HepG2 (cell line): ENCODE measurements around the gene GMEB2. TPM values are rescaled to one million over a fixed set of nuclear protein-coding genes. Genes with fewer than 3 reads are reported as not detected.

Source experiments
- ATAC-seq: fragments of 200-7000 bp; cut with Tn5 transposase; 3 replicates; pipeline ENCODE4 v1.9.1; 2020; ENCODE audit warnings: mild to moderate bottlenecking, moderate library complexity
- BruUV-seq: library from RNA; stranded (reverse); fragments of 400-500 nt; replicated peaks from 2 replicates; lab custom pipeline; 2021; lab: Mats Ljungman, UMichigan
- CTCF ChIA-PET: fragments of 300-600 bp; formaldehyde crosslinking; extraction: SDS; loops from one replicate; lab custom pipeline; 2021; ENCODE audit warnings: low total read pairs, inconsistent platforms, low intra/inter-chr PET ratio; lab: Yijun Ruan, JAX
- POLR2A ChIA-PET: fragments of 350-600 bp; sonication (Branson Sonifier 250); formaldehyde crosslinking; loops from one replicate; lab custom pipeline; 2020; ENCODE audit warnings: antibody characterized with exemption, inconsistent platforms; lab: Yijun Ruan, JAX
- DNase-seq: peaks from one replicate; pipeline ENCODE4 v3.0.0-alpha.2; 2015; ENCODE audit warnings: low spot score
- FAIRE-seq: peaks from 3 replicates; lab custom pipeline; 2011; peaks lifted over from hg19 to GRCh38; lab: Jason Lieb, UNC
- H2AFZ ChIP-seq: one replicate; pipeline ENCODE4 v1.6.1; 2011; ENCODE audit warnings: low read length, inconsistent platforms
- H3K27ac ChIP-seq: fragments of 300-600 bp; 3 replicates; pipeline ENCODE4 v1.8.0; 2011; ENCODE audit warnings: mixed run types, mild to moderate bottlenecking, mixed read lengths, low read length, inconsistent platforms; ENCODE audit not compliant: insufficient read depth; ENCODE audit errors: extremely low read length
- H3K27me3 ChIP-seq, 2 experiments: fragments of 200-600 bp in 1 of 2; 2 replicates in 1 of 2; 3 replicates in 1 of 2; pipeline versions ENCODE4 v1.6.0 to v1.8.0; 2011; ENCODE audit warnings: low read length in 2 of 2, mild to moderate bottlenecking in 2 of 2, moderate library complexity in 2 of 2, inconsistent platforms in 1 of 2; ENCODE audit not compliant: insufficient read depth in 2 of 2, control insufficient read depth in 1 of 2
- H3K36me3 ChIP-seq, 2 experiments: fragments of 200-600 bp in 1 of 2; replicated peaks in 1 of 2; 2 replicates in 1 of 2; 3 replicates in 1 of 2; pipeline versions ENCODE4 v1.5.1 to v1.8.0; 2011; ENCODE audit warnings: low read length in 2 of 2, inconsistent platforms in 1 of 2; ENCODE audit not compliant: insufficient read depth in 2 of 2, control insufficient read depth in 1 of 2
- H3K4me1 ChIP-seq: 2 replicates; pipeline ENCODE4 v1.5.1; 2012; ENCODE audit warnings: low read length, inconsistent platforms; ENCODE audit not compliant: insufficient read depth
- H3K4me2 ChIP-seq: 2 replicates; pipeline ENCODE4 v1.6.0; 2011; ENCODE audit warnings: low read depth, low read length, inconsistent platforms
- H3K4me3 ChIP-seq, 3 experiments: fragments of 200-600 bp in 1 of 3; sonication (generic), shearing (Covaris generic) in 1 of 3; replicated peaks in 1 of 3; 2 replicates each; pipeline ENCODE4 v1.5.1; 2011 to 2016; ENCODE audit warnings: low read length in 3 of 3, inconsistent platforms in 2 of 3, low read depth in 2 of 3, mild to moderate bottlenecking in 2 of 3, control low read depth in 1 of 3, mixed read lengths in 1 of 3; ENCODE audit not compliant: insufficient read depth in 1 of 3
- H3K79me2 ChIP-seq: one replicate; pipeline ENCODE4 v1.6.1; 2011; ENCODE audit warnings: low read length, inconsistent platforms; ENCODE audit not compliant: insufficient read depth
- H3K9ac ChIP-seq: 2 replicates; pipeline ENCODE4 v1.6.0; 2011; ENCODE audit warnings: mild to moderate bottlenecking, low read depth, low read length, inconsistent platforms; ENCODE audit not compliant: insufficient read depth
- H3K9me3 ChIP-seq: 2 replicates; pipeline ENCODE4 v1.5.1; 2012; ENCODE audit warnings: mild to moderate bottlenecking, low read length
- H4K20me1 ChIP-seq: 2 replicates; pipeline ENCODE4 v1.6.0; 2011; ENCODE audit warnings: inconsistent platforms, mild to moderate bottlenecking, low read length, moderate library complexity; ENCODE audit not compliant: insufficient read depth
- CEBPG ChIP-seq: IDR thresholded peaks from 2 replicates; pipeline ENCODE4 v1.6.1; 2016
- CREB1 ChIP-seq, 2 experiments: fragments of 450-650 bp in 1 of 2; IDR thresholded peaks; 2 replicates each; pipeline ENCODE4 v1.6.1; 2016 to 2017; ENCODE audit warnings: control low read depth in 1 of 2, mild to moderate bottlenecking in 1 of 2, missing compliant biosample characterization in 1 of 2, missing genetic modification characterization in 1 of 2
- DPF2 ChIP-seq: sonication (generic); formaldehyde crosslinking; IDR thresholded peaks from 2 replicates; pipeline ENCODE4 v1.4.0; 2020; ENCODE audit warnings: mild to moderate bottlenecking, low read depth, missing genetic modification reagents, borderline replicate concordance
- FOXA1 ChIP-seq, 2 experiments: fragments of 450-650 bp in 1 of 2; sonication (generic) in 1 of 2; formaldehyde crosslinking in 1 of 2; IDR thresholded peaks; 2 replicates each; pipeline versions ENCODE4 v1.4.0 to v1.6.1; 2016 to 2020; ENCODE audit warnings: missing genetic modification reagents in 1 of 2
- GLI4 ChIP-seq: sonication (generic); formaldehyde crosslinking; IDR thresholded peaks from 2 replicates; pipeline ENCODE4 v1.5.1; 2020; ENCODE audit warnings: missing genetic modification reagents, mild to moderate bottlenecking, moderate library complexity, borderline replicate concordance
- IKZF1 ChIP-seq: fragments of 450-650 bp; IDR thresholded peaks from 2 replicates; pipeline ENCODE4 v1.7.1; 2016
- KDM5B ChIP-seq: sonication (generic); formaldehyde crosslinking; IDR thresholded peaks from 2 replicates; pipeline ENCODE4 v1.4.0; 2020; ENCODE audit warnings: missing genetic modification reagents, mild to moderate bottlenecking, borderline replicate concordance
- KLF13 ChIP-seq: sonication (generic); formaldehyde crosslinking; IDR thresholded peaks from 2 replicates; pipeline ENCODE4 v1.4.0; 2020; ENCODE audit warnings: mild to moderate bottlenecking, missing genetic modification reagents
- MTA1 ChIP-seq: sonication (generic); formaldehyde crosslinking; IDR thresholded peaks from 2 replicates; pipeline ENCODE4 v1.4.0; 2020; ENCODE audit warnings: missing genetic modification reagents, mild to moderate bottlenecking, borderline replicate concordance
- MZF1 ChIP-seq: sonication (generic); formaldehyde crosslinking; IDR thresholded peaks from 2 replicates; pipeline ENCODE4 v1.8.1; 2023; ENCODE audit warnings: mild to moderate bottlenecking, missing genetic modification reagents, borderline replicate concordance
- NFIB ChIP-seq: sonication (generic); formaldehyde crosslinking; IDR thresholded peaks from 2 replicates; pipeline ENCODE4 v1.9.0; 2021; ENCODE audit warnings: missing genetic modification reagents, mild to moderate bottlenecking, borderline replicate concordance
- POLR2A ChIP-seq, 2 experiments: IDR thresholded peaks; 2 replicates each; pipeline ENCODE4 v1.6.1; 2011; ENCODE audit warnings: low read depth in 2 of 2, low read length in 2 of 2, mild to moderate bottlenecking in 1 of 2, moderate library complexity in 1 of 2; ENCODE audit not compliant: insufficient read depth in 1 of 2
- RBM22 ChIP-seq: fragments of 200-400 bp; formaldehyde crosslinking; optimal IDR thresholded peaks from 2 replicates; pipeline ENCODE3; 2017; ENCODE audit warnings: mild to moderate bottlenecking, low read length, moderate library complexity
- RNF2 ChIP-seq: fragments of 450-650 bp; conservative IDR thresholded peaks from 2 replicates; pipeline ENCODE4 v1.6.1; 2016; ENCODE audit warnings: low read depth
- RXRA ChIP-seq: sonication (generic); formaldehyde crosslinking; IDR thresholded peaks from 2 replicates; pipeline ENCODE4 v1.5.1; 2020; ENCODE audit warnings: missing genetic modification reagents
- SRSF9 ChIP-seq: fragments of 200-400 bp; formaldehyde crosslinking; IDR thresholded peaks from 2 replicates; pipeline ENCODE4 v1.6.1; 2018; ENCODE audit warnings: borderline replicate concordance, mild to moderate bottlenecking, low read depth, low read length; ENCODE audit not compliant: insufficient read depth, poor library complexity, severe bottlenecking
- SUZ12 ChIP-seq: fragments of 150-350 bp; IDR thresholded peaks from 2 replicates; pipeline ENCODE4 v1.6.1; 2014; ENCODE audit warnings: low read depth, low read length
- ZKSCAN5 ChIP-seq: sonication (generic); formaldehyde crosslinking; IDR thresholded peaks from 2 replicates; pipeline ENCODE4 v1.5.1; 2020; ENCODE audit warnings: mild to moderate bottlenecking, missing genetic modification reagents
- ZNF563 ChIP-seq: sonication (generic); formaldehyde crosslinking; IDR thresholded peaks from 2 replicates; pipeline ENCODE4 v1.8.0; 2022; ENCODE audit warnings: mild to moderate bottlenecking, moderate library complexity, missing genetic modification reagents
- ZNF569 ChIP-seq: sonication (generic); formaldehyde crosslinking; IDR thresholded peaks from 2 replicates; pipeline ENCODE4 v1.5.0; 2020; ENCODE audit warnings: mild to moderate bottlenecking, missing genetic modification reagents, moderate library complexity, borderline replicate concordance
- ZNF572 ChIP-seq: sonication (generic); formaldehyde crosslinking; IDR thresholded peaks from 2 replicates; pipeline ENCODE4 v1.5.1; 2020; ENCODE audit warnings: mild to moderate bottlenecking, missing genetic modification reagents
- ZNF660 ChIP-seq: sonication (generic); formaldehyde crosslinking; IDR thresholded peaks from 2 replicates; pipeline ENCODE4 v1.5.1; 2020; ENCODE audit warnings: mild to moderate bottlenecking, low read depth, missing genetic modification reagents, borderline replicate concordance
- ZNF740 ChIP-seq: sonication (generic); formaldehyde crosslinking; IDR thresholded peaks from 2 replicates; pipeline ENCODE4 v1.4.0; 2020; ENCODE audit warnings: missing genetic modification reagents
- ZNF776 ChIP-seq: sonication (generic); formaldehyde crosslinking; IDR thresholded peaks from 2 replicates; pipeline ENCODE4 v1.4.0; 2020; ENCODE audit warnings: mild to moderate bottlenecking, missing genetic modification reagents
- ZNF792 ChIP-seq: IDR thresholded peaks from 2 replicates; pipeline ENCODE4 v1.6.1; 2016
- WGBS: methylation state at CpG from one replicate; pipeline ENCODE4 v1.1.6; 2017; ENCODE audit warnings: low lambda C conversion rate; 5-methylcytosine and 5-hydroxymethylcytosine counted together
- in situ Hi-C: cut with HindIII; loops from 2 replicates; pipeline ENCODE4 v1.10.0; 2017; ENCODE audit warnings: low pct_unique_long_range_greater_than_20kb; ENCODE audit not compliant: extremely low pct_ligation_motif_present
- intact Hi-C: fragments of 100-400 bp; cut with micrococcal nuclease; formaldehyde crosslinking; loops from one replicate; pipeline ENCODE4 v1.10.0; 2022; ENCODE audit not compliant: unreplicated experiment
- polyA plus RNA-seq, 8 experiments: library from polyadenylated mRNA; depleted of rRNA in 3 of 8; stranded (reverse) in 7 of 8; unstranded in 1 of 8; fragments of >200 nt; fragmentation: Illumina TruSeq in 4 of 8; extraction: Trizol in 4 of 8; gene quantifications; 2 replicates each; pipeline versions ENCODE4 v1.2.1 to v1.2.3, GENCODE V29; 2011 to 2016; ENCODE audit warnings: low read depth in 4 of 8, missing spikeins in 1 of 8, mixed read lengths in 1 of 8; ENCODE audit not compliant: insufficient read depth in 1 of 8
- total RNA-seq, 5 experiments: library from RNA; depleted of rRNA; stranded (reverse); fragments of >200 nt; fragmentation: Illumina TruSeq; extraction: Trizol; gene quantifications; 2 replicates each; pipeline ENCODE4 v1.2.3, GENCODE V29; 2016; ENCODE audit warnings: low read depth in 1 of 5
- TF ChIP-seq, protein P1 (sequence below): sonication (generic); formaldehyde crosslinking; IDR thresholded peaks from 2 replicates; pipeline ENCODE4 v1.8.0; 2022; ENCODE audit warnings: missing genetic modification reagents, mild to moderate bottlenecking, moderate library complexity, borderline replicate concordance

GMEB2 gene
- total and polyA plus RNA-seq, 2 of the 13 experiments (the other 11 are each of a cell fraction or from before 2014, with no cell fraction given) = 10.6 to 12.4 TPM

GRCh38 chr20:63651942-63652191 is 25.0 kb upstream of the GMEB2 start:
- Histone ChIP-seq H3K4me1 (peaks cover 26% of the 10 kb centered on the region), H3K79me2 (peaks cover 6% of the 10 kb centered on the region), H3K27me3 (no peaks in the 10 kb centered on the region), H2AFZ (no peak overlapping the region), H3K9me3 (no peaks in the 10 kb centered on the region), H3K36me3 (peaks cover 3 to 4% of the 10 kb centered on the region in 2 experiments; a peak in 4 of 5 replicates), H3K4me3 (peak overlapping the region; percentile 66 to 83 (median 80); a peak in 4 of 6 replicates), H3K9ac (peak overlapping the region; percentile 64), H3K4me2 (peak overlapping the region; percentile 80), H4K20me1 (peaks cover 3% of the 10 kb centered on the region; the same call in 1 of the 2 replicates), H3K27ac (no peak overlapping the region)
- in situ Hi-C loops (no loop called here), intact Hi-C loops (loop anchor here (10.0 kb wide), 1 partner anchor 117 kb away; the partner anchor contains the start of gene PTK6)
- peak; percentile 1; the same call in 2 of the 3 replicates for ATAC-seq
- BruUV-seq = no TSS peak
- WGBS = 45% methylated on average over 11 of the region's 11 CpGs
- no peak for FAIRE-seq
- no peak for DNase-seq
- ChIA-PET CTCF (no interaction called here), POLR2A (interaction anchor here (0.8 to 4.3 kb wide), 6 partner anchors 9 to 411 kb away, joined by 3 to 58 read pairs (median 6); partner anchors contain the start of genes GMEB2 and TCEA2)
- TF ChIP-seq MZF1 (CRISPR knock-in tag) (no peak), ZNF776 (CRISPR knock-in tag) (no peak), ZNF740 (CRISPR knock-in tag) (0 out of 2 replicates have a peak, but pooled peaks have one; percentile 28), SUZ12 (no peak), CREB1 (IDR thresholded peaks at IDR 0.05) (no peak), CREB1 (CRISPR knock-in tag; IDR thresholded peaks at IDR 0.05) (no peak), KLF13 (CRISPR knock-in tag) (no peak), SRSF9 (no peak), IKZF1 (no peak), FOXA1 (IDR thresholded peaks at IDR 0.05) (no peak), FOXA1 (CRISPR knock-in tag; IDR thresholded peaks at IDR 0.05) (0 out of 2 replicates have a peak, but pooled peaks have one; percentile 9), RXRA (CRISPR knock-in tag) (0 out of 2 replicates have a peak, but pooled peaks have one; percentile 10), NFIB (CRISPR knock-in tag) (peak; percentile 70; the same call in 1 of the 2 replicates), ZNF563 (no peak), RNF2 (no peak), RBM22 (no peak), GLI4 (no peak), ZKSCAN5 (CRISPR knock-in tag) (no peak), ZNF792 (CRISPR knock-in tag) (0 out of 2 replicates have a peak, but pooled peaks have one; percentile 21), ZNF569 (CRISPR knock-in tag) (0 out of 2 replicates have a peak, but pooled peaks have one; percentile 48), DPF2 (CRISPR knock-in tag) (no peak), ZNF660 (CRISPR knock-in tag) (no peak), POLR2A (IDR thresholded peaks at IDR 0.05; ENCODE audit: insufficient read depth in 1 of 2, low read depth in 2 of 2, low read length in 2 of 2) (no peak), MTA1 (0 out of 2 replicates have a peak, but pooled peaks have one; percentile 27), ZNF572 (CRISPR knock-in tag) (peak; percentile 95), KDM5B (CRISPR knock-in tag) (no peak), CEBPG (CRISPR knock-in tag) (no peak)
- TF ChIP-seq, protein P1, sequence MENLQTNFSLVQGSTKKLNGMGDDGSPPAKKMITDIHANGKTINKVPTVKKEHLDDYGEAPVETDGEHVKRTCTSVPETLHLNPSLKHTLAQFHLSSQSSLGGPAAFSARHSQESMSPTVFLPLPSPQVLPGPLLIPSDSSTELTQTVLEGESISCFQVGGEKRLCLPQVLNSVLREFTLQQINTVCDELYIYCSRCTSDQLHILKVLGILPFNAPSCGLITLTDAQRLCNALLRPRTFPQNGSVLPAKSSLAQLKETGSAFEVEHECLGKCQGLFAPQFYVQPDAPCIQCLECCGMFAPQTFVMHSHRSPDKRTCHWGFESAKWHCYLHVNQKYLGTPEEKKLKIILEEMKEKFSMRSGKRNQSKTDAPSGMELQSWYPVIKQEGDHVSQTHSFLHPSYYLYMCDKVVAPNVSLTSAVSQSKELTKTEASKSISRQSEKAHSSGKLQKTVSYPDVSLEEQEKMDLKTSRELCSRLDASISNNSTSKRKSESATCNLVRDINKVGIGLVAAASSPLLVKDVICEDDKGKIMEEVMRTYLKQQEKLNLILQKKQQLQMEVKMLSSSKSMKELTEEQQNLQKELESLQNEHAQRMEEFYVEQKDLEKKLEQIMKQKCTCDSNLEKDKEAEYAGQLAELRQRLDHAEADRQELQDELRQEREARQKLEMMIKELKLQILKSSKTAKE (CRISPR knock-in tag) = no peak
